ENCODE data around the gene MYO10. TPM values are rescaled to one million over a fixed set of nuclear protein-coding genes. Genes with fewer than 3 reads are reported as not detected.
A peak's percentile ranks its signal among the peaks of the same experiment; 100 is the strongest.

MYO10 gene
- total RNA-seq, 1 donor from 2014 or later: 80.2 TPM

DNA sequence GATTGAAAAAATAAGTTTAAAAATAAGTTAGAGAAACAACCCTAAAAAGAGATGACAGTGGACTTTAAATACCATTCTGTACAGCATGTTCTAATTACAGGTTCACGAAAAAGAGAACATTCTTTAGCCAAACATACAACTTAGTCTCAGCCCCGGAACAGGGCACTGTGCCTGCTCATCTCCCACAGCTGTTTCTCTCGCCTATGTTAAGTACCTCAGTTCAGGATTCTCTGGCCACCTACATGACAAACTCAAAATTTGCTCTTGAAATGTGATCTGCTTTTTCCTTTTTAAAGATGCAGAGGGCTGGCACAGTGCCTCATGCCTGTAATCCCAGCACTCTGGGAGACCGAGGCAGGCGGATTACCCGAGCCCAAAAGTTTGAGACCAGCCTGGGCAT lies 52.3 kb downstream of the MYO10 start:
- H3K27ac Mint-ChIP-seq (ENCODE audit: unreplicated experiment): no peak overlapping the region
- no peak overlapping the region for H3K4me2 ChIP-seq (ENCODE audit: low read length)
- no peak for FAIRE-seq

DNA sequence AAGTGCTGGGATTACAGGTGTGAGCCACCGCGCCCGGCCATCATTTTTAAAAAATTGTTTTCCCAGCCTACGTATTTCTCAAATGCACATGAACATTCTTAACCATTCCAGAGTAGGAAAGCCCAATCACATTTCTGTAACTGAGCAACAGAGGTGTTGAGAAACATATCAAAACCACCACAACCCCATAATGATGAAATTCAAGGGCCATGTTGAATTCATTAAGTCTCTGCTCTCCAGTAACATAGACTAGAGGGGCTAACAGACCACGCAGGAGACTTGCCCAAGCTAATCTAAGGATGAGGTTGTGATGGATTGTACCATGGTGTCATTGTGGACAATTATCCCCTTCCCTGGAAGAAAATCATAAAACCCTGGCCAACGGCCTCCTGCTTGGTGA lies 52.9 kb downstream of the MYO10 start:
- peak overlapping the region; percentile 8 for H3K27ac Mint-ChIP-seq (ENCODE audit: unreplicated experiment)
- Histone ChIP-seq H3K4me3 (ENCODE audit: insufficient read depth, low read depth, low read length) (no peak overlapping the region), H2AFZ (ENCODE audit: low read depth, low read length) (no peak overlapping the region), H3K4me2 (ENCODE audit: low read length) (no peak overlapping the region), H4K20me1 (ENCODE audit: insufficient read depth, low read length) (peaks cover 96% of the 10 kb centered on the region), H3K9ac (ENCODE audit: low read length) (no peak overlapping the region), H3K36me3 (ENCODE audit: insufficient read depth, low read length) (no peaks in the 10 kb centered on the region), H3K9me3 (ENCODE audit: insufficient read depth, low read depth, low read length) (no peaks in the 10 kb centered on the region), H3K27ac (ENCODE audit: low read depth, low read length) (no peak overlapping the region), H3K27me3 (ENCODE audit: insufficient read depth, low read length) (no peaks in the 10 kb centered on the region), H3K79me2 (ENCODE audit: insufficient read depth, low read length) (peaks cover 99% of the 10 kb centered on the region), H3K4me1 (ENCODE audit: insufficient read depth, low read length) (peaks cover 7% of the 10 kb centered on the region)
- peaks cover 4% of the 10 kb centered on the region for H3K36me3 Mint-ChIP-seq (ENCODE audit: low read depth, unreplicated experiment)
- DNase-seq (ENCODE audit: low read depth) (no peak), FAIRE-seq (no peak)
- peaks cover 29% of the 10 kb centered on the region for H3K4me1 Mint-ChIP-seq (ENCODE audit: low read depth, unreplicated experiment)
- no peak overlapping the region for H3K4me3 Mint-ChIP-seq (ENCODE audit: unreplicated experiment)
- H3K27me3 Mint-ChIP-seq (ENCODE audit: low read depth, unreplicated experiment): no peaks in the 10 kb centered on the region
- TF ChIP-seq, protein P1, sequence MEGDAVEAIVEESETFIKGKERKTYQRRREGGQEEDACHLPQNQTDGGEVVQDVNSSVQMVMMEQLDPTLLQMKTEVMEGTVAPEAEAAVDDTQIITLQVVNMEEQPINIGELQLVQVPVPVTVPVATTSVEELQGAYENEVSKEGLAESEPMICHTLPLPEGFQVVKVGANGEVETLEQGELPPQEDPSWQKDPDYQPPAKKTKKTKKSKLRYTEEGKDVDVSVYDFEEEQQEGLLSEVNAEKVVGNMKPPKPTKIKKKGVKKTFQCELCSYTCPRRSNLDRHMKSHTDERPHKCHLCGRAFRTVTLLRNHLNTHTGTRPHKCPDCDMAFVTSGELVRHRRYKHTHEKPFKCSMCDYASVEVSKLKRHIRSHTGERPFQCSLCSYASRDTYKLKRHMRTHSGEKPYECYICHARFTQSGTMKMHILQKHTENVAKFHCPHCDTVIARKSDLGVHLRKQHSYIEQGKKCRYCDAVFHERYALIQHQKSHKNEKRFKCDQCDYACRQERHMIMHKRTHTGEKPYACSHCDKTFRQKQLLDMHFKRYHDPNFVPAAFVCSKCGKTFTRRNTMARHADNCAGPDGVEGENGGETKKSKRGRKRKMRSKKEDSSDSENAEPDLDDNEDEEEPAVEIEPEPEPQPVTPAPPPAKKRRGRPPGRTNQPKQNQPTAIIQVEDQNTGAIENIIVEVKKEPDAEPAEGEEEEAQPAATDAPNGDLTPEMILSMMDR (IDR thresholded peaks at IDR 0.05; ENCODE audit: insufficient read depth, low read depth, low read length): no peak
- H3K9me3 Mint-ChIP-seq (ENCODE audit: unreplicated experiment): peaks cover 2% of the 10 kb centered on the region

More for the DNA sequence above, 52.3 kb downstream of the MYO10 start:
- H3K4me1 Mint-ChIP-seq (ENCODE audit: low read depth, unreplicated experiment): peaks cover 29% of the 10 kb centered on the region
- H3K36me3 Mint-ChIP-seq (ENCODE audit: low read depth, unreplicated experiment): peaks cover 4% of the 10 kb centered on the region
- peaks cover 2% of the 10 kb centered on the region for H3K9me3 Mint-ChIP-seq (ENCODE audit: unreplicated experiment)
- no peak overlapping the region for H3K9ac ChIP-seq (ENCODE audit: low read length)
- H3K4me3 Mint-ChIP-seq (ENCODE audit: unreplicated experiment): no peak overlapping the region
- H3K4me3 ChIP-seq (ENCODE audit: insufficient read depth, low read depth, low read length): no peak overlapping the region
- H3K4me1 ChIP-seq (ENCODE audit: insufficient read depth, low read length): peaks cover 9% of the 10 kb centered on the region
- no peaks in the 10 kb centered on the region for H3K9me3 ChIP-seq (ENCODE audit: insufficient read depth, low read depth, low read length)
- H4K20me1 ChIP-seq (ENCODE audit: insufficient read depth, low read length): peaks cover 96% of the 10 kb centered on the region
- no peaks in the 10 kb centered on the region for H3K27me3 Mint-ChIP-seq (ENCODE audit: low read depth, unreplicated experiment)
- no peak overlapping the region for H2AFZ ChIP-seq (ENCODE audit: low read depth, low read length)
- H3K79me2 ChIP-seq (ENCODE audit: insufficient read depth, low read length): peaks cover 99% of the 10 kb centered on the region
- no peak overlapping the region for H3K27ac ChIP-seq (ENCODE audit: low read depth, low read length)
- H3K27me3 ChIP-seq (ENCODE audit: insufficient read depth, low read length): no peaks in the 10 kb centered on the region
- TF ChIP-seq, protein P1 (IDR thresholded peaks at IDR 0.05; ENCODE audit: insufficient read depth, low read depth, low read length): no peak
- TF ChIP-seq EZH2 (IDR thresholded peaks at IDR 0.05; ENCODE audit: insufficient read depth, low read length): no peak
- no peak for DNase-seq (ENCODE audit: low read depth)
- no peaks in the 10 kb centered on the region for H3K36me3 ChIP-seq (ENCODE audit: insufficient read depth, low read length)

DNA sequence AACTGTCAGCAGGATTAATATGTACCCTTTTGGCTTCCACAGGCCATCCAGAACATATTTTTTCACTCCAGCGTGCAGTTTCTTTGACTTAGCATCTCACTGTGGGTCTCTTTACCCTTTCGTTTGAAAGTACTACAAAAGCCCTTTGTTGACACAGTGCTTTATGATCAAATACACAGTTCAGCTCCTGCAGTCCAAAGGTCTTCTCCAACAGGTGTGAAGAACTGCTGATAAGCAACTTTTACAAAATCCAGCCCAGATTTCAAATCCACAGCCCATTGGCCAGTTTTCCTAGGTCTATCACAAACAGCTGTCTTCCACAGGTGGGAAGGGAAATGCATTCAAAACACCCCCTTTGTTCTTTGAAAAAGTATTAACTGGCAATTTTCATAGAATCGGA lies 54.8 kb downstream of the MYO10 start:
- Mint-ChIP-seq H3K4me1 (ENCODE audit: low read depth, unreplicated experiment) (peaks cover 16% of the 10 kb centered on the region), H3K4me3 (ENCODE audit: unreplicated experiment) (no peak overlapping the region), H3K27ac (ENCODE audit: unreplicated experiment) (no peak overlapping the region), H3K27me3 (ENCODE audit: low read depth, unreplicated experiment) (no peaks in the 10 kb centered on the region), H3K9me3 (ENCODE audit: unreplicated experiment) (no peaks in the 10 kb centered on the region), H3K36me3 (ENCODE audit: low read depth, unreplicated experiment) (peaks cover 6% of the 10 kb centered on the region)
- Histone ChIP-seq H3K27me3 (ENCODE audit: insufficient read depth, low read length) (no peaks in the 10 kb centered on the region), H3K27ac (ENCODE audit: low read depth, low read length) (no peak overlapping the region), H3K9ac (ENCODE audit: low read length) (no peak overlapping the region), H3K4me1 (ENCODE audit: insufficient read depth, low read length) (peaks cover 3% of the 10 kb centered on the region), H3K79me2 (ENCODE audit: insufficient read depth, low read length) (peaks cover 99% of the 10 kb centered on the region), H3K36me3 (ENCODE audit: insufficient read depth, low read length) (peaks cover 10% of the 10 kb centered on the region), H4K20me1 (ENCODE audit: insufficient read depth, low read length) (peaks cover 97% of the 10 kb centered on the region), H3K4me3 (ENCODE audit: insufficient read depth, low read depth, low read length) (no peak overlapping the region), H3K9me3 (ENCODE audit: insufficient read depth, low read depth, low read length) (no peaks in the 10 kb centered on the region), H2AFZ (ENCODE audit: low read depth, low read length) (no peak overlapping the region), H3K4me2 (ENCODE audit: low read length) (no peak overlapping the region)
- TF ChIP-seq EZH2 (IDR thresholded peaks at IDR 0.05; ENCODE audit: insufficient read depth, low read length): no peak
- TF ChIP-seq, protein P1 (IDR thresholded peaks at IDR 0.05; ENCODE audit: insufficient read depth, low read depth, low read length): no peak
- DNase-seq (ENCODE audit: low read depth) (no peak), FAIRE-seq (no peak)
